WTC11 (cell line): ENCODE data around the gene SLC41A3.

Source experiments
- ATF3 ChIP-seq: sonication (generic); formaldehyde crosslinking; conservative IDR thresholded peaks from 2 replicates; pipeline ENCODE4 v1.8.1; 2022; ENCODE audit warnings: mild to moderate bottlenecking, missing genetic modification reagents
- CTCF ChIP-seq: fragments of 200-600 bp; IDR thresholded peaks from 2 replicates; pipeline ENCODE4 v1.8.0; 2022; ENCODE audit warnings: antibody characterized with exemption
- E2F5 ChIP-seq: sonication (generic); formaldehyde crosslinking; IDR thresholded peaks from 2 replicates; pipeline ENCODE4 v1.8.1; 2022; ENCODE audit warnings: mild to moderate bottlenecking, moderate library complexity, missing genetic modification reagents
- ESRRA ChIP-seq: sonication (generic); formaldehyde crosslinking; IDR thresholded peaks from 2 replicates; pipeline ENCODE4 v1.8.1; 2022; ENCODE audit warnings: mild to moderate bottlenecking, missing genetic modification reagents, borderline replicate concordance
- JUN ChIP-seq: sonication (generic); formaldehyde crosslinking; IDR thresholded peaks from 2 replicates; pipeline ENCODE4 v1.8.0; 2023; ENCODE audit warnings: mild to moderate bottlenecking, missing genetic modification reagents
- USF2 ChIP-seq: sonication (generic); formaldehyde crosslinking; IDR thresholded peaks from 2 replicates; pipeline ENCODE4 v1.8.1; 2023; ENCODE audit warnings: mild to moderate bottlenecking, missing genetic modification reagents, moderate library complexity

- TF ChIP-seq E2F5 (CRISPR knock-in tag), result no peak
- no peak for TF ChIP-seq CTCF
- TF ChIP-seq USF2 (CRISPR knock-in tag), result no peak
- TF ChIP-seq JUN, result no peak
- TF ChIP-seq ESRRA, result no peak
- no peak for TF ChIP-seq ATF3 (CRISPR knock-in tag)
These were observed 26.5 kb downstream of the SLC41A3 start for GRCh38 chr3:126057501-126057819.
